Small intestine (tissue), 7 donors: ENCODE measurements around the gene MPP1. TPM values are rescaled to one million over a fixed set of nuclear protein-coding genes. Genes with fewer than 3 reads are reported as not detected.

Experiments
- DNase-seq, 2 donors: peaks; one replicate each; pipeline versions ENCODE4 v3.0.0 to v3.0.0-alpha.2; 2013
- FAIRE-seq: peaks from 2 replicates; lab custom pipeline; 2012; peaks lifted over from hg19 to GRCh38; lab: Jason Lieb, UNC
- H3K27ac ChIP-seq, 3 donors: one replicate each; pipeline ENCODE4 v1.5.1; 2013; ENCODE audit warnings: low read length in 2 of 3, mild to moderate bottlenecking in 2 of 3, control low read depth in 1 of 3, inconsistent platforms in 1 of 3, low read depth in 1 of 3, moderate library complexity in 1 of 3
- H3K27me3 ChIP-seq, 3 donors: one replicate each; pipeline ENCODE4 v1.6.1; 2013; ENCODE audit warnings: low read length in 3 of 3, inconsistent platforms in 1 of 3; ENCODE audit not compliant: control insufficient read depth in 3 of 3, insufficient read depth in 3 of 3
- H3K36me3 ChIP-seq, 3 donors: one replicate each; pipeline ENCODE4 v1.6.1; 2013; ENCODE audit warnings: low read length in 3 of 3, inconsistent platforms in 1 of 3, low read depth in 1 of 3, mild to moderate bottlenecking in 1 of 3, moderate library complexity in 1 of 3; ENCODE audit not compliant: control insufficient read depth in 3 of 3, insufficient read depth in 2 of 3
- H3K4me1 ChIP-seq, 3 donors: one replicate each; pipeline ENCODE4 v1.6.1; 2013; ENCODE audit warnings: low read length in 2 of 3, inconsistent platforms in 1 of 3, low read depth in 1 of 3, mild to moderate bottlenecking in 1 of 3, moderate library complexity in 1 of 3; ENCODE audit not compliant: control insufficient read depth in 3 of 3, insufficient read depth in 2 of 3
- H3K4me3 ChIP-seq, 3 donors: one replicate each; pipeline ENCODE4 v1.5.1; 2013; ENCODE audit warnings: low read length in 3 of 3, control low read depth in 1 of 3, inconsistent platforms in 1 of 3, low read depth in 1 of 3, mild to moderate bottlenecking in 1 of 3, moderate library complexity in 1 of 3
- H3K9me3 ChIP-seq, 2 donors: one replicate each; pipeline ENCODE4 v1.6.1; 2013; ENCODE audit warnings: low read depth in 1 of 2, low read length in 1 of 2; ENCODE audit not compliant: control insufficient read depth in 2 of 2, insufficient read depth in 1 of 2
- WGBS, 3 donors: extraction: QIAGEN DNeasy Blood & Tissue Kit; methylation state at CpG; one replicate each; pipeline ENCODE4 v1.1.7; 2013; 5-methylcytosine and 5-hydroxymethylcytosine counted together
- polyA plus RNA-seq, 4 donors: library from polyadenylated mRNA; stranded (reverse) in 3 of 4; unstranded in 1 of 4; fragments of 200-250 nt in 3 of 4; fragments of 120-200 nt in 1 of 4; gene quantifications; one replicate each; pipeline versions ENCODE4 v1.2.1 to v1.2.3, GENCODE V29; 2013
- donor health status: healthy with polysubstance abuse.
- donor health status: control.
- donor health status: control.
- donor health status: Bipolar disorder and iron deficiency.
- donor health status: healthy.

Gene MPP1
- polyA plus RNA-seq, 4 donors: 35.9 to 199 (median 87.7) TPM

DNA sequence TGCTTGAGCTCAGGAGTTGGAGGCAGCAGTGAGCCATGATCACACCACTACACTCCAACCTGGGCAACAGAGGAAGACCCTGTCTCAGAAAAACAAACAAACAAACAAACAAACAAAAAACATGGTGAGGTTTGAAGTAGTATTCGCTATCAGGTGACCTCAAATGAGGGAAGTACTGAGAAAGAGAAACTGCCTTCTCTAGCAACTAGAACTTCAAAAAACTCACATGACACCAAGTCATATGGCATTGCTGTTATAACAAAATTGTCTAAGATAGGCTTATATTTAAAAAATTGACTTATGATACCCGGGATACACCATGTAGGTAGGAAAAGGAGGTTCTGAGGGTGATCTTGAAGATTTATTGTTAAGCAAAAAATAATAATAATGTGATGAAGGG lies 10.3 kb downstream of the MPP1 start:
- peaks cover 0 to 2% (median 0%) of the 10 kb centered on the region in 3 donors for H3K36me3 ChIP-seq
- 75 to 93% (median 89%) methylated on average over 2 of the region's 2 CpGs for WGBS, 3 donors
- H3K9me3 ChIP-seq: no peaks in the 10 kb centered on the region
- H3K27me3 ChIP-seq: no peaks in the 10 kb centered on the region
- FAIRE-seq (no peak), DNase-seq (no peak)
- no peak overlapping the region for H3K4me3 ChIP-seq
- peak overlapping the region in 1 of 3 donors; percentile 25 for H3K27ac ChIP-seq
- H3K4me1 ChIP-seq: peaks cover 0 to 11% (median 0%) of the 10 kb centered on the region in 3 donors

DNA sequence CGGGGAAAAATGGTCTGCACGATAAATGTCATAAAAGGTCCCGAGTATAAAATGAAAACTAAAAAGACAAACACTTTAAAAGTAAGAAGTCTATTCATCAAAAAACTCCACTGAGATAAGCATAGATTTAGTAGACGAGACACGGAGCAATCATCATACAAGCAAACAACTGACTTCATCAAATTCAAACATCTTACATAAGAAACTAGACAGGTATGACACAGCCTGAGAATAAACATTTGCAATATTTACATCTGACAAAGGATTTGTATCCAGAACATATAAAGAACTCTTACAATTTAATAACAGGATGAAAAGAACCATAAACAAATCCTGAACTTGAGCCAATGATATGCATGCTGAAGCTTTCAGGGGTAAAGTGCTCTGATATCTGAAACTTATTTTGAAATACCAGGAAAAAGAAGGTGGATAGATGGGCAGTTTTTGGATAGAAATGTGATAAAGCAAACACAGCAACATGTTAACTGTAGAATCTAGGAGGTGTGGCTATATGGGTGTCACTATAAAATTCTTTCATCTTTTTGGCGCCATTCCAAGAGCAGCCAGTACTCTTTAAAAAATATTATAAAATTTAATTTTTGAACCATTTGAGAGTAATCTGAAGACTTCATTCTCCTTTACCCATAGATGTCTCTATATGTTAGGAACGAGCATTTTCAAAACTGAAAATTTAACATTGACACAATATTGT lies 12.0 kb downstream of the MPP1 start:
- FAIRE-seq (no peak), DNase-seq (no peak)
- 73 to 77% (median 73%) methylated on average over 7 of the region's 7 CpGs for WGBS, 3 donors
- Histone ChIP-seq H3K27me3 (no peaks in the 10 kb centered on the region), H3K4me3 (no peak overlapping the region), H3K27ac (no peak overlapping the region), H3K4me1 (no peaks in the 10 kb centered on the region), H3K9me3 (no peaks in the 10 kb centered on the region), H3K36me3 (peaks cover 0 to 3% (median 2%) of the 10 kb centered on the region in 3 donors)

DNA sequence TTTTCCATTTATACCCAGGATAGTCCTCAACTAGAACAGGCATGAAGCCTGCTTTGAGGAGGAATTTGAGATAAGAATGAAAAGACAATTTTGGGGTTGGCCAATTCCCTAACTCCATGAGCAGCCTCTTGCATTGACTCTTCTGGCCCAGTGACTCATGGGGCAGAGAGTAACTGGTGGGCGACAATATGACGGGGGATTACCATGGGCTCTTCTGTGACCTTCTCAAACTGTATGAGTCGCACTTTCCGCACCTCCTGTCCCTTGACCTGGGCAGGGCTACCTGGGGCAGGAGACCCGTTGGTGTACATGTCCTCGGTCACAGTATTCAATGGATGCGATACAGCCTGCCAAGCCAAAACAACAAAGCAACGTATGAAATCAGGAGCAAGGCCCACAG lies 13.3 kb downstream of the MPP1 start:
- no peak overlapping the region for H3K27ac ChIP-seq
- H3K4me1 ChIP-seq: no peaks in the 10 kb centered on the region
- DNase-seq (peak in 1 of 2 donors; percentile 15), FAIRE-seq (no peak)
- no peaks in the 10 kb centered on the region for H3K27me3 ChIP-seq
- H3K4me3 ChIP-seq: no peak overlapping the region
- H3K9me3 ChIP-seq: no peaks in the 10 kb centered on the region
- WGBS, 3 donors: 67 to 83% (median 71%) methylated on average over 8 of the region's 8 CpGs
- peaks cover 0 to 3% (median 2%) of the 10 kb centered on the region in 3 donors for H3K36me3 ChIP-seq

DNA sequence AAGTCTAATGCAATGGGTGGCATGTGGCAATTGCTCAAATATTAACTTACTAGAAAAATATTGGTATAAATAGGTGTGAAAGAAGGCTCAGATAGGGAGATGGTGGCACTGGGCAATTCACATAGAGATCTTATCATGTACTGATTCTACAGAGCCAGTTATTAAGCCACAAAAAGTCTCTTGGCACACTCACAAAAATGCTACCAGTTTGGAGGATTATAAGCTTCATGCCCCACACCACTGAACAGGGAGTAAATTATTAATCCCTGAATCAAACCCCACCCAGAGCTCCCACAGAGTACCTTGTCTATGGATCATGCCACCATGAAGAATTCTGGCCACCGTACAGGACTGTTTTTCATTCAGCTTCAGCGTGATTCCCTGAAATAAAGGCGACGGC lies 13.8 kb downstream of the MPP1 start:
- FAIRE-seq: no peak
- H3K4me1 ChIP-seq: no peaks in the 10 kb centered on the region
- no peak overlapping the region for H3K4me3 ChIP-seq
- H3K27ac ChIP-seq: no peak overlapping the region
- peaks cover 0 to 3% (median 2%) of the 10 kb centered on the region in 3 donors for H3K36me3 ChIP-seq
- peak in 1 of 2 donors; percentile 18 for DNase-seq
- no peaks in the 10 kb centered on the region for H3K27me3 ChIP-seq
- WGBS, 3 donors: 52 to 72% (median 67%) methylated on average over 4 of the region's 4 CpGs
- H3K9me3 ChIP-seq: no peaks in the 10 kb centered on the region

DNA sequence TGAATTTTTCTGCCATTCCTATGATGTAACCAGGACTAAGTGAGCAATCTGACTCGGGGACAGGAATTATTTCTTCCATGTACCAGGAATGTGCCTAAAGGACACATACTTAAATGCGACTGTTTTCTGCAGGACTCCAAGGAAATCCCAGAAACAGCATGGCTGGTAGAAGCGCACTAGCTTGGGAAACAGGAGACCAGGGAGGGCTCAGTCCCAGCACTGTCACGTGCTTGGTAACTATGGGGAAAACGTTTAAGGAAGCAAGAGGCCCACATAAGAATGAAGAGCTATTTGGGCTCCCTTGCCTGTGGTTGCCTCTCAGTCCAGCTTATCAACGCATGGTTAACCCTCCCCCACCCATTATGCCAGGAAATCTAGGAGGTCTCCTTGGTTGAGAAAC lies 19.6 kb downstream of the MPP1 start:
- FAIRE-seq (no peak), DNase-seq (no peak)
- H3K4me1 ChIP-seq: no peaks in the 10 kb centered on the region
- H3K9me3 ChIP-seq: no peaks in the 10 kb centered on the region
- H3K4me3 ChIP-seq: no peak overlapping the region
- H3K27me3 ChIP-seq: no peaks in the 10 kb centered on the region
- H3K27ac ChIP-seq: no peak overlapping the region
- WGBS, 3 donors: 68 to 81% (median 74%) methylated on average over 6 of the region's 6 CpGs
- peaks cover 2 to 28% (median 2%) of the 10 kb centered on the region in 3 donors for H3K36me3 ChIP-seq

DNA sequence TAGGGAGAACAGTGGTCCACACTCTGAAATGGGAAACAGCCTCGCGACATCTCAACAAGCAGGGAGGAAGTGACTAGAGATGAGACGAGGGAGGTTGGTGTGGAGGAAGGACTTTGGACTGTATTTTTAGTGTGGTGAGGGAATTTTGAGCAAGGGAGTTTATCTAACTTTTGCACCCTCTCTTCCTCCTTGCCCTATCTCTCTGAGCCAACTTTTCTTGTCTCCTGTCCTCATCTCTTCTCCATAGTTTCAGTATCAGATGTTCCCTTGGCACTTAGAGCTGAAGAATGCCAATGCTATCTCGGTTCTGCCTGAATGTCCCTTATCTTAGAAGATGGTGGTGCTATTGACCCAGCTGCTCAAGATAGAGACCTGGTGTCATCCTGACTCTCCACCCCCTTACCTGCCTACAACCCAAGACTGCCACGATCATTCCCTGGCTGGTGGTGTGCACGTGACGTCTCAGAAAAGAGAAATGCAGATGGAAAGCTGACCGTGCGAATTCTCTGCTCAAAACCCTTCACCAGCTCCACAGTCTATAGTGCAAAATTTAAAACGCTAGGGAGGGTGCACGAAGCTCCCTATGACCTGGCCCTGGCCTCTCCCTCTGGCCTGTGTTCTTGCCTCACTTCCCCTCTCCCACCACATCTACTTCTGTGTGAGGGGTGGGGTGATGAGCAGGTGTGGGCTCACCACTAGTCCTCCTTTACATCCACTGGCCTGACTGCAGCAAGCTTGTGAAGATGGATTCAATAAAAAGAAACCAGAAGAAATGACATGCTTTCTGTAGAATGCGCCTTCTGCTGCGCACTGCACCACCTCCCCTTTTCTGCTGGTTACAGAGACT lies 20.9 kb downstream of the MPP1 start:
- Histone ChIP-seq H3K36me3 (peaks cover 0 to 27% (median 2%) of the 10 kb centered on the region in 3 donors), H3K9me3 (no peaks in the 10 kb centered on the region), H3K27me3 (no peaks in the 10 kb centered on the region), H3K4me1 (no peaks in the 10 kb centered on the region), H3K4me3 (no peak overlapping the region), H3K27ac (no peak overlapping the region)
- 81 to 84% (median 84%) methylated on average over 12 to 13 of the region's 13 CpGs for WGBS, 3 donors
- DNase-seq (no peak), FAIRE-seq (no peak)

DNA sequence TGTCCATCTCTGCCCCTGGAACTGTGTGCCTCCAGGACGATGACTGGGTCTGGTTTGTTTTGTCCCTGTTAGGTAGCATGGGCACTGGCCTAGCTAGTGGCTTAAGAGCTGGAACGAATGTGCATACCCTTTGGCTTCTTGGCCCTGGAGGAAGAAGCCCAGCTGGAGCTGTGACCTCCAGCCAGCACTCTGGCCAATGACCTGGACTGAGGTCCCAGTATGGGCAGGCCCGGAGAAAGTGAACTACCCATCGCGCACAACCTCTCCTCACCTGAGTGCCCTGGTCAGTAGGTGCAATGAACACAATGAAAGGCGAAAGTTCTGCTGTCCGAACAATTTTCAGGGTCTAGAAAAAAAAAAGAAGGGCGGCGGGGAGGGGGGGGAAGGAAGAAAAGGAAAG lies 24.3 kb downstream of the MPP1 start:
- H3K27ac ChIP-seq: no peak overlapping the region
- no peak overlapping the region for H3K4me3 ChIP-seq
- H3K4me1 ChIP-seq: no peaks in the 10 kb centered on the region
- no peaks in the 10 kb centered on the region for H3K9me3 ChIP-seq
- no peaks in the 10 kb centered on the region for H3K27me3 ChIP-seq
- H3K36me3 ChIP-seq: peaks cover 2 to 32% (median 4%) of the 10 kb centered on the region in 3 donors
- DNase-seq (no peak), FAIRE-seq (no peak)
- 85 to 95% (median 92%) methylated on average over 8 to 9 of the region's 9 CpGs for WGBS, 3 donors

DNA sequence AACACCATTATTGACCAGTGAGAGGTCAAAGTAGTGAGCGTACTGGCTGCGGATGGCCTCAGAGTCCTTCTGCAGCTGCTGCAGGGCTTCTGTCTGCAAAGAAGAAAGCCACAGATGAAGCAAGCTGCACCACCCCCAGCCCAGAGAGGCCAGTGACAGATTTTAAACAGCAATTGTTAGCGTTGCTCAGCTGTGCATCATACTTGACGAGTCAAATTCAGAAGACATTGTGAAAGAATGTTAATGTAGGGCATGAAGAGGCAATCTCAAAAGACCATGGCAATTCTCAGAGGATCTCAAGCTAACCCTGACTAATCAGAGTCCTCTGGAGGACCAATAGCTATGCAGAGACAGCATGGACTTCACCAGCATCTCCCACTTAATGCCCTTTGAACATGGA lies 26.0 kb downstream of the MPP1 start:
- Histone ChIP-seq H3K27ac (no peak overlapping the region), H3K9me3 (no peaks in the 10 kb centered on the region), H3K4me1 (no peaks in the 10 kb centered on the region), H3K4me3 (no peak overlapping the region), H3K36me3 (peaks cover 4 to 41% (median 12%) of the 10 kb centered on the region in 3 donors), H3K27me3 (no peaks in the 10 kb centered on the region)
- FAIRE-seq (no peak), DNase-seq (no peak)
- 80 to 93% (median 82%) methylated on average over 4 of the region's 4 CpGs for WGBS, 3 donors
